GM12878 (cell line): ENCODE measurements around the gene FLNC.

Source experiments
- CBX5 ChIP-seq: sonication (generic); IDR thresholded peaks from 2 replicates; pipeline ENCODE4 v1.6.1; 2016; ENCODE audit warnings: low read depth, moderate library complexity, mild to moderate bottlenecking, inconsistent platforms
- FOXK2 ChIP-seq: fragments of 450-650 bp; IDR thresholded peaks from 2 replicates; pipeline ENCODE4 v1.6.1; 2017; ENCODE audit warnings: mild to moderate bottlenecking, moderate library complexity
- FOXM1 ChIP-seq: IDR thresholded peaks from 2 replicates; pipeline ENCODE4 v1.6.1; 2012; ENCODE audit warnings: low read depth, mild to moderate bottlenecking, inconsistent platforms, low read length, moderate library complexity
- NR2C1 ChIP-seq: fragments of 450-650 bp; IDR thresholded peaks from 2 replicates; pipeline ENCODE4 v1.6.1; 2017; ENCODE audit warnings: antibody characterized with exemption, mild to moderate bottlenecking, moderate library complexity
- PKNOX1 ChIP-seq: fragments of 450-650 bp; IDR thresholded peaks from 2 replicates; pipeline ENCODE4 v1.6.1; 2016; ENCODE audit warnings: mild to moderate bottlenecking
- POLR2AphosphoS5 ChIP-seq: IDR thresholded peaks from 2 replicates; pipeline ENCODE4 v1.6.1; 2011; ENCODE audit warnings: mild to moderate bottlenecking, low read length, inconsistent platforms
- YY1 ChIP-seq: IDR thresholded peaks from 2 replicates; pipeline ENCODE4 v1.6.1; 2011; ENCODE audit warnings: low read depth, mild to moderate bottlenecking, low read length
- ZNF207 ChIP-seq: fragments of 450-650 bp; IDR thresholded peaks from 2 replicates; pipeline ENCODE4 v1.6.1; 2014; ENCODE audit warnings: antibody characterized with exemption, mild to moderate bottlenecking, borderline replicate concordance

GRCh38 chr7:128874140-128875031 is 44.2 kb downstream of the FLNC start:
- TF ChIP-seq ZNF207 (no peak), FOXK2 (no peak), POLR2AphosphoS5 (no peak), CBX5 (no peak), PKNOX1 (no peak), FOXM1 (no peak), YY1 (no peak), NR2C1 (no peak)
